Bronchial epithelial cell (primary cell): ENCODE results near the gene CEP120. TPM values are rescaled to one million over a fixed set of nuclear protein-coding genes. Genes with fewer than 3 reads are reported as not detected.
A peak's percentile ranks its signal among the peaks of the same experiment; 100 is the strongest.

Experiments
- DNase-seq: peaks from one replicate; pipeline ENCODE4 v3.0.0-alpha.2; 2010; ENCODE audit warnings: low read depth
- FAIRE-seq: peaks from 2 replicates; lab custom pipeline; 2011; peaks lifted over from hg19 to GRCh38; lab: Jason Lieb, UNC
- H3K27me3 ChIP-seq: 2 replicates; pipeline ENCODE4 v1.5.1; 2011; ENCODE audit warnings: low read length; ENCODE audit not compliant: control insufficient read depth, insufficient read depth
- H3K36me3 ChIP-seq: 2 replicates; pipeline ENCODE4 v1.5.1; 2011; ENCODE audit warnings: low read length; ENCODE audit not compliant: control insufficient read depth, insufficient read depth
- H3K4me3 ChIP-seq: 2 replicates; pipeline ENCODE4 v1.5.1; 2011; ENCODE audit warnings: mild to moderate bottlenecking, low read depth, low read length, control low read depth
- total RNA-seq: library from RNA; depleted of rRNA; stranded (reverse); fragments of >200 nt; gene quantifications from 2 replicates; pipeline ENCODE4 v1.2.1, GENCODE V29; 2014
- TF ChIP-seq, protein P1 (sequence below): IDR thresholded peaks from 2 replicates; pipeline ENCODE4 v1.5.1; 2011; ENCODE audit warnings: mild to moderate bottlenecking, moderate library complexity, low read length, control low read depth, inconsistent platforms; ENCODE audit not compliant: insufficient read depth, severe bottlenecking

The CEP120 gene
- total RNA-seq, 1 donor from 2014 or later: 15.0 TPM

DNA sequence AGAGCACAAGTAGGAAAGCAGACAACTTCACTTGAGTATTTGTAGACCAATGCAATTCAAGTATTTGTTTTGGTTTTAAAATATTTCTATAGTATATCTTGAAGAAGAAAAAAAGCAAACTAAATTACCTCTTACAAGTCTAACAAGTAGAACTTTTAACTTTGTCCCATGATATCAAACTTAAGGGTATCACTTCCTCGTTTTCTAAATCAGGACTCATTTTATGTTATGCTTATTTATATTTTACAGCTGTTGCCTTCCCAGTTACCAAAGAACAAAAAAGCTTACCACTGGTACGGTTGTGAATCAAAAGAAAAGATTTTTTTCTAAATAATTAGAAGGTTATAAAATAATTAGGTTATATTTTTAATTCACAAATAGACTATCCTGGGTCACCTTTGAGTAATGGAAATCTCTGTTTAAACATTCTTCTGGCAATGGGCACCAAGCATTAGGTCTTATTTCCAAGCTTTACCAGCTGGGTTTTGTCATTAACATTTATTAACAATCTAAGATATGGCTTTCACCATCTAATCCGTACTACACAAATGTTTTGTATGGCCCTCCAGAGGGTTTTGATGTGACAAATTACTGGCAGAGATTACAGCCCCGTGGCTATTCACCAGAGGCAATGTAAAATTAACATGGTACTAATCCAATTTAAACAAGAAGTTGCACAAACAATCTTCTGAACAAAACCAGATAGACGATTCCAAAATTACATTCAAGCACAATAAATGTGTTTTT lies 63.6 kb downstream of the CEP120 start:
- Histone ChIP-seq H3K36me3 (no peaks in the 10 kb centered on the region), H3K4me3 (no peak overlapping the region), H3K27me3 (no peaks in the 10 kb centered on the region)
- FAIRE-seq (no peak), DNase-seq (no peak)
- TF ChIP-seq, protein P1, sequence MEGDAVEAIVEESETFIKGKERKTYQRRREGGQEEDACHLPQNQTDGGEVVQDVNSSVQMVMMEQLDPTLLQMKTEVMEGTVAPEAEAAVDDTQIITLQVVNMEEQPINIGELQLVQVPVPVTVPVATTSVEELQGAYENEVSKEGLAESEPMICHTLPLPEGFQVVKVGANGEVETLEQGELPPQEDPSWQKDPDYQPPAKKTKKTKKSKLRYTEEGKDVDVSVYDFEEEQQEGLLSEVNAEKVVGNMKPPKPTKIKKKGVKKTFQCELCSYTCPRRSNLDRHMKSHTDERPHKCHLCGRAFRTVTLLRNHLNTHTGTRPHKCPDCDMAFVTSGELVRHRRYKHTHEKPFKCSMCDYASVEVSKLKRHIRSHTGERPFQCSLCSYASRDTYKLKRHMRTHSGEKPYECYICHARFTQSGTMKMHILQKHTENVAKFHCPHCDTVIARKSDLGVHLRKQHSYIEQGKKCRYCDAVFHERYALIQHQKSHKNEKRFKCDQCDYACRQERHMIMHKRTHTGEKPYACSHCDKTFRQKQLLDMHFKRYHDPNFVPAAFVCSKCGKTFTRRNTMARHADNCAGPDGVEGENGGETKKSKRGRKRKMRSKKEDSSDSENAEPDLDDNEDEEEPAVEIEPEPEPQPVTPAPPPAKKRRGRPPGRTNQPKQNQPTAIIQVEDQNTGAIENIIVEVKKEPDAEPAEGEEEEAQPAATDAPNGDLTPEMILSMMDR: no peak

DNA sequence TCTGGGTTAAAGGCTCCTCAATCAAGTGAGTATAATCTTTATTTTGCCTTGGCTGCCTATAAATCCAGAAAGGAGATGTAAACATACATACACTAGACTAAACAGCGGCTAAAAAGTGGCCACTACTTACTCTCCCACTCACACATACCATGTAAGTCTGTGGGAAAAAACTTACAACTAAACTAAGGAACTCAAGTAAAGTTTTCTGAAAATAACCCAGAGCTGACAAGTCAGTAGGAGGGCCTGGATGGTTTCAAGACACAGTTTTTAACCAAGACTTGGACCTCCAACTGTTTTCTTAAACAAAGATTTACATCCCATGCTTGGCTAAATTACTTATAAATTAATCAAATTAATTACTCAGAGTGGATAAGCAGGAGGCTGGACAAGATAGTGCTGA lies 64.5 kb downstream of the CEP120 start:
- FAIRE-seq (no peak), DNase-seq (no peak)
- Histone ChIP-seq H3K27me3 (no peaks in the 10 kb centered on the region), H3K4me3 (no peak overlapping the region), H3K36me3 (no peaks in the 10 kb centered on the region)
- TF ChIP-seq, protein P1: no peak

DNA sequence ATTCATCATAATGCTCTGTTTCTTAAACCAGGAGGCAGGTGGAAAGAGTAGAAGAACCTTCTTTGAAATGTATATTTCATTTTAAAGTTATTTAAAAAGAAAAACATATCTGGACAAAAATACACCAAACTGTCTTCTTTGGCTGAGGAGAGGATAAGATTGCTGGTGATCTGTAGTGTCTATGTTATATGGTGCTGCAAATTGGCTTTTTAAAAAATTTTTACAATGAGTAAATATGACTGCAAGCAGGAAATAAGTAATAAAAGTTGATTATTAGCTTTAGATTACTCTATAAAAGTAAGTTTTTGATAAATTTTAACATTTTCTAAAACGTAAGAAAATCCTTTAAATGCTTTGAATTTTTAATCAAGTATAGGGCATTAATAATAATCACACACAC lies 64.9 kb downstream of the CEP120 start:
- H3K4me3 ChIP-seq: no peak overlapping the region
- TF ChIP-seq, protein P1: no peak
- DNase-seq (no peak), FAIRE-seq (no peak)
- no peaks in the 10 kb centered on the region for H3K27me3 ChIP-seq
- H3K36me3 ChIP-seq: no peaks in the 10 kb centered on the region

DNA sequence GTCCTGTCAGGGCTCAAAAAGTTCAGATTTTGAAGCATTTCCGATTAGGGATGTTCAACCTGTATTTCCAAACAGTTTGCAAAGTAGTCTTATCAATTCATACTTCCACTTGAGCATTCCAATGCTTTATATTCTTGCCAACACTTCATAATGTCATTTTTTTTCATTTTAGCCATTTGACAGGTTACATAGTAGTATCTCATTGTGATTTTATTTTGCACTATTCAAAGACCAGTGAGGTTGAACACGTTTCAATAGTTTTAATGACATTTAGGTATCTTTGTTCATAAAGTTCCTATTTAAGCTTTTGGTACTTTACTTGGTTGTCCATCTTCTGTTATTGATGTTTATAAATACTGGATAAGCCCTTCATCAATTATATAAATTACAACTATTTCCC lies 71.4 kb downstream of the CEP120 start:
- Histone ChIP-seq H3K36me3 (peaks cover 2% of the 10 kb centered on the region), H3K27me3 (no peaks in the 10 kb centered on the region), H3K4me3 (no peak overlapping the region)
- TF ChIP-seq, protein P1: no peak
- FAIRE-seq (no peak), DNase-seq (no peak)

DNA sequence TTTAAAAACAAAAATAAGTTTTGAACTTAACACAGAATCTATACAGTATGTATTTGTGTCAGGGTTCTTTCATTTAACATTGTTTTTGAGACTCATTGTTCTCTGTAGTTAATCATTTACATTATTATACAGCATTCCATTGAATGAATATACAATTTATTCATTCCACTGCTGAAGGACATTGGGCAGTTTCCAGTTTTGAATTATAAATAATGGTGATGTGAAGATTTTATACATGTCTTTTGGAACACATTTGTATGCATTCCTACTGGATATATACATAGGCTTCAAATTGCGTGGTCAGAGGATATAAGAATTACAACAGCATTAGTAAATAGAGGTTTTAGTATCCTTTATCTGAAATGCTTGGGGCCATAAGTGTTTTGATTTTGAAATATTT lies 72.0 kb downstream of the CEP120 start:
- TF ChIP-seq, protein P1: no peak
- FAIRE-seq: no peak
- Histone ChIP-seq H3K27me3 (no peaks in the 10 kb centered on the region), H3K36me3 (peaks cover 2% of the 10 kb centered on the region), H3K4me3 (no peak overlapping the region)
- DNase-seq: no peak

DNA sequence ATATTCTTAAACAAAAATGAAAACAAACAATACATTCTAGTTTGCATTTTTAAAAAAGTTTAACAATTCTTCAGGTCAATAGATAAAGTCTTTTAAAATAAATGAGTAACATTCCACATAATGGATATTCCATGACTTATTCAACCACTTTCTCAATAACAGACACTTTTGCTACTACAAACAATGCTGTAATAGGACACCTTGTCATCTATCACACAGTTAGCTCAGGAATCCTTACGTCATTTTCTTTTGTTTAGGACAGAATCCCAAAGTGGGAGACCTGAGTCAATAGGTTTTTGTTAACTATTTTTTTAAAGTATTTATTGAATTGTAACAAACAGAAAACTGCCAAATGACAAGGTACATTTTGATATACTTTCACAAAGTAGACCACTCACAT lies 72.5 kb downstream of the CEP120 start:
- Histone ChIP-seq H3K36me3 (peaks cover 2% of the 10 kb centered on the region), H3K27me3 (no peaks in the 10 kb centered on the region), H3K4me3 (no peak overlapping the region)
- TF ChIP-seq, protein P1: no peak
- DNase-seq: peak; percentile 22
- FAIRE-seq: no peak
